Measurements from ENCODE around the gene WWOX. TPM values are rescaled to one million over a fixed set of nuclear protein-coding genes. Genes with fewer than 3 reads are reported as not detected.

WWOX gene
- total and polyA plus RNA-seq, 2 of the 13 experiments (the other 11 are each of a cell fraction or from before 2014, with no cell fraction given): 9.1 to 37.4 TPM

DNA sequence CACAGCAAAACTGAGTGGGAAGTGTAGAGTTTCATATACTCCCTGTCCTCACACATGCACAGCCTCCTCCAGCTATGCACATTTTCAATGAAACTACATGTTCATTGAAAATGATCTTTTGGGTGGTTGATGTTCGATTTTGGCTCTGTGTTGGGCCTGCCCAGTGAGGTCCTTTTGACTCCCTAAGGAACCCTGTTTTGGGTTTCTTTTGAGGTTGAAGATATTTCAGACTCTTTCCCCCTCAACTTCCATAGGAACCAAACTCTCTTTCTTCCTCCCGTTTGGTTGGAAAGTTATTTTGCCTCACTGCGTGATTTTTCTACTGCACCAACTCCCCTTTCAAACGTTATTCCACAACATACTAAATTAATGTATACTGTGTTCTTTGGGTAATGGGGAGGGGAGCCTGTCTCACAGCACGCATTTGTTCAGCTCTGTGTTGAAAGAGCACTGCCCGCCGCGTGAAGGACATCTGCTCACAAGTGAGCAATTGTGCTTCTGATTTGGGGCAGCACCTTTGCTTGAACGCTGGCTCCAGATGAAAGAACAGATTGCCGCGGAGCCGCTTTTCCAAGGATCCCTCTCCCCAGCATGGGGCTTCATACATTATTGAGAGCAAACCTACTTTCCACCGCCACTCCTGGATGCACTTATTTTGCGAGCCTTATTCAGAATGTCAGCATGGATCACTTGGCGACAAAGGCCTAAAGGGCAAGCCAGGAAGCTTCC lies 385.9 kb downstream of the WWOX start (continued):
- TF ChIP-seq KDM6A (CRISPR knock-in tag; IDR thresholded peaks at IDR 0.05; ENCODE audit: low read depth) (peak; percentile 76), NFKB2 (CRISPR knock-in tag; IDR thresholded peaks at IDR 0.05; ENCODE audit: borderline replicate concordance) (peak; percentile 39; the same call in 1 of the 2 replicates), KAT7 (CRISPR knock-in tag; IDR thresholded peaks at IDR 0.05; ENCODE audit: borderline replicate concordance) (peak; percentile 56; the same call in 1 of the 2 replicates), ISL2 (CRISPR knock-in tag; IDR thresholded peaks at IDR 0.05) (peak; percentile 97), ZBTB38 (CRISPR knock-in tag; IDR thresholded peaks at IDR 0.05) (peak; percentile 88), ZMYM3 (CRISPR knock-in tag; IDR thresholded peaks at IDR 0.05) (peak; percentile 97), KDM4B (CRISPR knock-in tag; IDR thresholded peaks at IDR 0.05) (peak; percentile 47; the same call in 1 of the 2 replicates), ZNF430 (CRISPR knock-in tag; IDR thresholded peaks at IDR 0.05) (peak; percentile 74), BRCA1 (CRISPR knock-in tag; IDR thresholded peaks at IDR 0.05) (peak; percentile 81; the same call in 1 of the 2 replicates), ZNF709 (CRISPR knock-in tag; IDR thresholded peaks at IDR 0.05) (no peak), ZNF264 (CRISPR knock-in tag; IDR thresholded peaks at IDR 0.05) (0 out of 2 replicates have a peak, but pooled peaks have one; percentile 88), ATF7 (IDR thresholded peaks at IDR 0.05) (no peak), ATF7 (CRISPR knock-in tag; IDR thresholded peaks at IDR 0.05) (peak; percentile 54; the same call in 1 of the 2 replicates), ATF7-NPFF (CRISPR knock-in tag; IDR thresholded peaks at IDR 0.05; ENCODE audit: low read depth) (no peak), ZNF205 (CRISPR knock-in tag; IDR thresholded peaks at IDR 0.05) (peak; percentile 93), ESRRA (CRISPR knock-in tag; IDR thresholded peaks at IDR 0.05; ENCODE audit: low read depth) (peak; percentile 81), FOXK2 (IDR thresholded peaks at IDR 0.05) (no peak), KLF6 (CRISPR knock-in tag; IDR thresholded peaks at IDR 0.05) (peak; percentile 82; the same call in 1 of the 2 replicates), TARDBP (CRISPR knock-in tag; IDR thresholded peaks at IDR 0.05) (peak; percentile 80), ATAD3A (CRISPR knock-in tag; IDR thresholded peaks at IDR 0.05) (no peak), MED8 (CRISPR knock-in tag; IDR thresholded peaks at IDR 0.05; ENCODE audit: insufficient replicate concordance) (peak; percentile 75)
- TF ChIP-seq, protein P1, sequence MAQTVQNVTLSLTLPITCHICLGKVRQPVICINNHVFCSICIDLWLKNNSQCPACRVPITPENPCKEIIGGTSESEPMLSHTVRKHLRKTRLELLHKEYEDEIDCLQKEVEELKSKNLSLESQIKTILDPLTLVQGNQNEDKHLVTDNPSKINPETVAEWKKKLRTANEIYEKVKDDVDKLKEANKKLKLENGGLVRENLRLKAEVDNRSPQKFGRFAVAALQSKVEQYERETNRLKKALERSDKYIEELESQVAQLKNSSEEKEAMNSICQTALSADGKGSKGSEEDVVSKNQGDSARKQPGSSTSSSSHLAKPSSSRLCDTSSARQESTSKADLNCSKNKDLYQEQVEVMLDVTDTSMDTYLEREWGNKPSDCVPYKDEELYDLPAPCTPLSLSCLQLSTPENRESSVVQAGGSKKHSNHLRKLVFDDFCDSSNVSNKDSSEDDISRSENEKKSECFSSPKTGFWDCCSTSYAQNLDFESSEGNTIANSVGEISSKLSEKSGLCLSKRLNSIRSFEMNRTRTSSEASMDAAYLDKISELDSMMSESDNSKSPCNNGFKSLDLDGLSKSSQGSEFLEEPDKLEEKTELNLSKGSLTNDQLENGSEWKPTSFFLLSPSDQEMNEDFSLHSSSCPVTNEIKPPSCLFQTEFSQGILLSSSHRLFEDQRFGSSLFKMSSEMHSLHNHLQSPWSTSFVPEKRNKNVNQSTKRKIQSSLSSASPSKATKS (CRISPR knock-in tag; IDR thresholded peaks at IDR 0.05): no peak; the same call in 1 of the 2 replicates
- TF ChIP-seq, protein P2, sequence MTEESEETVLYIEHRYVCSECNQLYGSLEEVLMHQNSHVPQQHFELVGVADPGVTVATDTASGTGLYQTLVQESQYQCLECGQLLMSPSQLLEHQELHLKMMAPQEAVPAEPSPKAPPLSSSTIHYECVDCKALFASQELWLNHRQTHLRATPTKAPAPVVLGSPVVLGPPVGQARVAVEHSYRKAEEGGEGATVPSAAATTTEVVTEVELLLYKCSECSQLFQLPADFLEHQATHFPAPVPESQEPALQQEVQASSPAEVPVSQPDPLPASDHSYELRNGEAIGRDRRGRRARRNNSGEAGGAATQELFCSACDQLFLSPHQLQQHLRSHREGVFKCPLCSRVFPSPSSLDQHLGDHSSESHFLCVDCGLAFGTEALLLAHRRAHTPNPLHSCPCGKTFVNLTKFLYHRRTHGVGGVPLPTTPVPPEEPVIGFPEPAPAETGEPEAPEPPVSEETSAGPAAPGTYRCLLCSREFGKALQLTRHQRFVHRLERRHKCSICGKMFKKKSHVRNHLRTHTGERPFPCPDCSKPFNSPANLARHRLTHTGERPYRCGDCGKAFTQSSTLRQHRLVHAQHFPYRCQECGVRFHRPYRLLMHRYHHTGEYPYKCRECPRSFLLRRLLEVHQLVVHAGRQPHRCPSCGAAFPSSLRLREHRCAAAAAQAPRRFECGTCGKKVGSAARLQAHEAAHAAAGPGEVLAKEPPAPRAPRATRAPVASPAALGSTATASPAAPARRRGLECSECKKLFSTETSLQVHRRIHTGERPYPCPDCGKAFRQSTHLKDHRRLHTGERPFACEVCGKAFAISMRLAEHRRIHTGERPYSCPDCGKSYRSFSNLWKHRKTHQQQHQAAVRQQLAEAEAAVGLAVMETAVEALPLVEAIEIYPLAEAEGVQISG (CRISPR knock-in tag; IDR thresholded peaks at IDR 0.05): peak; percentile 89
- TF ChIP-seq, protein P3, sequence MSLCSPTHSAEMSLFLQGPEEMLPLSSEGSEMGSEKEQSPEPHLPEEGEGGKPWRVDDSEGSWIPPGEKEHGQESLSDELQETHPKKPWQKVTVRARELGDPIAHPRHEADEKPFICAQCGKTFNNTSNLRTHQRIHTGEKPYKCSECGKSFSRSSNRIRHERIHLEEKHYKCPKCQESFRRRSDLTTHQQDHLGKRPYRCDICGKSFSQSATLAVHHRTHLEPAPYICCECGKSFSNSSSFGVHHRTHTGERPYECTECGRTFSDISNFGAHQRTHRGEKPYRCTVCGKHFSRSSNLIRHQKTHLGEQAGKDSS (CRISPR knock-in tag; IDR thresholded peaks at IDR 0.05; ENCODE audit: borderline replicate concordance, low read depth): peak; percentile 100
